Natural killer cell (primary cell): ENCODE results near the gene MEMO1. TPM values are rescaled to one million over a fixed set of nuclear protein-coding genes. Genes with fewer than 3 reads are reported as not detected.

ENCODE experiments used
- ATAC-seq, 3 donors: fragments of 150-1000 bp in 2 of 3; fragments of 200-7000 bp in 1 of 3; cut with Tn5 transposase; 1 replicate in 1 of 3; 2 replicates in 2 of 3; pipeline ENCODE4 v1.10.0; 2021; ENCODE audit warnings: mild to moderate bottlenecking in 2 of 3, moderate library complexity in 2 of 3
- DNase-seq, 2 donors: peaks; one replicate each; pipeline versions ENCODE4 v3.0.0 to v3.0.0-alpha.2; 2013 to 2021; ENCODE audit warnings: mixed read lengths in 1 of 2
- H3K27ac ChIP-seq: one replicate; pipeline ENCODE4 v1.5.1; 2013; ENCODE audit warnings: mild to moderate bottlenecking, low read length
- H3K27me3 ChIP-seq: one replicate; pipeline ENCODE4 v1.6.1; 2013; ENCODE audit warnings: low read length; ENCODE audit not compliant: control insufficient read depth, insufficient read depth
- H3K36me3 ChIP-seq: one replicate; pipeline ENCODE4 v1.6.1; 2013; ENCODE audit warnings: low read length; ENCODE audit not compliant: control insufficient read depth, insufficient read depth
- H3K4me1 ChIP-seq: one replicate; pipeline ENCODE4 v1.6.1; 2013; ENCODE audit warnings: low read length; ENCODE audit not compliant: control insufficient read depth, insufficient read depth
- H3K4me3 ChIP-seq: one replicate; pipeline ENCODE4 v1.5.1; 2013; ENCODE audit warnings: low read length
- H3K9me3 ChIP-seq: one replicate; pipeline ENCODE4 v1.6.1; 2013; ENCODE audit warnings: low read length; ENCODE audit not compliant: control insufficient read depth, insufficient read depth
- H3K27ac Mint-ChIP-seq, 2 donors: one replicate each; pipeline ENCODE4 v1.8.0; 2022; ENCODE audit warnings: mild to moderate bottlenecking in 2 of 2, mixed read lengths in 2 of 2, moderate library complexity in 1 of 2
- H3K27me3 Mint-ChIP-seq, 2 donors: one replicate each; pipeline ENCODE4 v1.8.0; 2022; ENCODE audit warnings: low read depth in 2 of 2, mixed read lengths in 2 of 2
- H3K36me3 Mint-ChIP-seq: one replicate; pipeline ENCODE4 v1.8.0; 2022; ENCODE audit warnings: mixed read lengths
- H3K4me1 Mint-ChIP-seq, 2 donors: one replicate each; pipeline ENCODE4 v1.8.0; 2022; ENCODE audit warnings: mixed read lengths in 2 of 2
- H3K4me3 Mint-ChIP-seq: one replicate; pipeline ENCODE4 v1.8.0; 2022; ENCODE audit warnings: mild to moderate bottlenecking, moderate library complexity, mixed read lengths
- H3K9me3 Mint-ChIP-seq, 2 donors: one replicate each; pipeline ENCODE4 v1.8.0; 2022; ENCODE audit warnings: mixed read lengths in 2 of 2
- CTCF ChIP-seq: fragments of 200-600 bp; IDR thresholded peaks from one replicate; pipeline ENCODE4 v1.8.0; 2022; ENCODE audit warnings: antibody characterized with exemption
- WGBS: methylation state at CpG from one replicate; pipeline ENCODE4 v1.1.7; 2013; ENCODE audit warnings: missing lambda C conversion rate; ENCODE audit not compliant: insufficient coverage; 5-methylcytosine and 5-hydroxymethylcytosine counted together
- intact Hi-C: fragments of 100-400 bp; cut with micrococcal nuclease; formaldehyde crosslinking; loops from one replicate; pipeline ENCODE4 v1.14.2; 2022
- total RNA-seq, 4 donors: library from RNA; stranded (reverse); fragments of 120-200 nt in 1 of 4; gene quantifications; one replicate each; pipeline versions ENCODE4 v1.2.3 to v1.2.4, GENCODE V29; 2013 to 2022

The MEMO1 gene
- total RNA-seq, 3 donors from 2014 or later (not counting 1 experiment from before 2014, with no cell fraction given): 48.6 to 51.9 (median 51.7) TPM

GRCh38 chr2:31923662-31924061, 87.1 kb downstream of the MEMO1 start:
- no peaks in the 10 kb centered on the region for H3K9me3 ChIP-seq
- H3K27ac ChIP-seq: no peak overlapping the region
- Mint-ChIP-seq H3K4me3 (no peak overlapping the region), H3K9me3 (no peaks in the 10 kb centered on the region), H3K4me1 (peaks cover 6 to 15% of the 10 kb centered on the region in 2 donors), H3K27me3 (no peaks in the 10 kb centered on the region), H3K36me3 (no peaks in the 10 kb centered on the region), H3K27ac (no peak overlapping the region)
- ATAC-seq: no peak
- intact Hi-C loops: no loop called here
- no peaks in the 10 kb centered on the region for H3K4me1 ChIP-seq
- no peak for TF ChIP-seq CTCF
- H3K27me3 ChIP-seq: no peaks in the 10 kb centered on the region
- DNase-seq: no peak
- H3K36me3 ChIP-seq: peaks cover 9% of the 10 kb centered on the region
- H3K4me3 ChIP-seq: no peak overlapping the region

DNA sequence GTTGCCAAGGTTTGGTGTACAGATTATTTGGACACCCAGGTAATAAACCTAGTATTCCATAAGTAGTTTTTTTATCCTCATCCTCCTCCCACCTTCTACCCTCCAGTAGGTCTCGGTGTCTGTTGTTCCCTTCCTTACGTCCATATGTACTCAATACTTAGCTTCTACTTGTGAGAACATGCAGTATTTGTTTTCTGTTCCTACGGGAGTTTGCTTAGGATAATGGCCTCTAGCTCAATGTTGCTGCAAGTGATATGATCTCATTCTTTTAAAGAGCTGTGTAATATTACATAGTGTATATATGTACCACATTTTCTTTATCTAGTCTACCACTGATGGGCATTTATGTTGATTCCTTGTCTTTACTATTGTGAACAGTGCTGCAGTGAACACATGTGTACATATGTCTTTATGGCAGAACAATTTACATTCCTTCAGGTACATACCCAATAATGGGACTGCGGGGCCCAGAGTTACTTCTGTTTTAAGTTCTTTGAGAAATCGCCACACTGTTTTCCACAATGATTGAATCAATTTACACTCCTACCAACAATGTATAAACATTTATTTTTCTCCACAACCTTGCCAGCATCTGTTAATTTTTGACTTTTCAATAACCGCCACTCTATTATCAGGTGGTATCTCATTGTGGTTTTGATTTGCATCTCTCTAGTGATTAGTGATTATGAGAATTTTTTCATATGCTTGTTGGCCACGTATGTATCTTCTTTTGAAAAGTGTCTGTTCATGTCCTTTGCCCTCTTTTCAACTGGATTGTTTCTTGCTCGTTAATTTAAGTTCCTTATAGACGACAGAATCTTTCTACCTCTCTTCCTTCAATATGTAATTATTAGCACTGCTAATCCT, 88.0 kb downstream of the MEMO1 start:
- no peaks in the 10 kb centered on the region for H3K9me3 ChIP-seq
- DNase-seq (no peak), ATAC-seq (no peak)
- no peak overlapping the region for H3K27ac ChIP-seq
- H3K4me3 Mint-ChIP-seq: no peak overlapping the region
- peak overlapping the region in 1 of 2 donors; percentile 7 for H3K27ac Mint-ChIP-seq
- H3K4me3 ChIP-seq: no peak overlapping the region
- H3K4me1 ChIP-seq: no peaks in the 10 kb centered on the region
- peaks cover 12% of the 10 kb centered on the region for H3K36me3 ChIP-seq
- intact Hi-C loops: no loop called here
- H3K9me3 Mint-ChIP-seq: no peaks in the 10 kb centered on the region
- no peaks in the 10 kb centered on the region for H3K27me3 ChIP-seq
- no peaks in the 10 kb centered on the region for H3K27me3 Mint-ChIP-seq
- no peaks in the 10 kb centered on the region for H3K36me3 Mint-ChIP-seq
- peaks cover 6 to 15% of the 10 kb centered on the region in 2 donors for H3K4me1 Mint-ChIP-seq
- TF ChIP-seq CTCF: no peak
- WGBS: 91% methylated on average over 7 of the region's 9 CpGs

GRCh38 chr2:31920962-31921361, 89.8 kb downstream of the MEMO1 start:
- no peak overlapping the region for H3K4me3 ChIP-seq
- H3K9me3 Mint-ChIP-seq: no peaks in the 10 kb centered on the region
- no peaks in the 10 kb centered on the region for H3K9me3 ChIP-seq
- H3K27me3 ChIP-seq: no peaks in the 10 kb centered on the region
- WGBS: 100% methylated on average over 1 of the region's 1 CpG
- no peak overlapping the region for H3K4me3 Mint-ChIP-seq
- no peak for TF ChIP-seq CTCF
- no peak for ATAC-seq
- no peaks in the 10 kb centered on the region for H3K4me1 ChIP-seq
- intact Hi-C loops: no loop called here
- H3K27ac ChIP-seq: no peak overlapping the region
- H3K27ac Mint-ChIP-seq: no peak overlapping the region
- peaks cover 12% of the 10 kb centered on the region for H3K36me3 ChIP-seq
- H3K4me1 Mint-ChIP-seq: peaks cover 6 to 15% of the 10 kb centered on the region in 2 donors
- no peaks in the 10 kb centered on the region for H3K27me3 Mint-ChIP-seq
- H3K36me3 Mint-ChIP-seq: no peaks in the 10 kb centered on the region
- no peak for DNase-seq

- WGBS: no CpG with 5 or more reads among the region's 3 CpGs
- Histone ChIP-seq H3K27me3 (no peaks in the 10 kb centered on the region), H3K4me1 (no peaks in the 10 kb centered on the region), H3K36me3 (peaks cover 12% of the 10 kb centered on the region), H3K9me3 (no peaks in the 10 kb centered on the region), H3K27ac (no peak overlapping the region), H3K4me3 (no peak overlapping the region)
- Mint-ChIP-seq H3K4me1 (peaks cover 6 to 7% of the 10 kb centered on the region in 2 donors), H3K27ac (no peak overlapping the region), H3K4me3 (no peak overlapping the region), H3K27me3 (no peaks in the 10 kb centered on the region), H3K36me3 (no peaks in the 10 kb centered on the region), H3K9me3 (no peaks in the 10 kb centered on the region)
- intact Hi-C loops: no loop called here
- no peak for TF ChIP-seq CTCF
- DNase-seq (no peak), ATAC-seq (no peak)
These were observed 91.3 kb downstream of the MEMO1 start for GRCh38 chr2:31919499-31919898.
